Aorta (tissue), 5 donors: ENCODE results near the gene PRPH. TPM values are rescaled to one million over a fixed set of nuclear protein-coding genes. Genes with fewer than 3 reads are reported as not detected.

ENCODE experiments used
- ATAC-seq: fragments of 200-7000 bp; cut with Tn5 transposase; one replicate; pipeline ENCODE4 v1.9.1; 2022; ENCODE audit warnings: moderate library complexity; ENCODE audit not compliant: low FRiP score
- DNase-seq, 2 donors: peaks; one replicate each; pipeline ENCODE4 v3.0.0-alpha.2; 2020
- H3K27ac ChIP-seq, 2 donors: one replicate each; pipeline ENCODE4 v1.5.1; 2013; ENCODE audit warnings: low read length in 2 of 2, mild to moderate bottlenecking in 2 of 2, moderate library complexity in 2 of 2, control low read depth in 1 of 2, inconsistent platforms in 1 of 2, low read depth in 1 of 2
- H3K27me3 ChIP-seq, 2 donors: one replicate each; pipeline ENCODE4 v1.6.1; 2013; ENCODE audit warnings: control low read depth in 1 of 2, low read length in 1 of 2, mild to moderate bottlenecking in 1 of 2, moderate library complexity in 1 of 2; ENCODE audit not compliant: insufficient read depth in 2 of 2, control insufficient read depth in 1 of 2
- H3K36me3 ChIP-seq, 2 donors: one replicate each; pipeline ENCODE4 v1.6.1; 2013; ENCODE audit warnings: control low read depth in 1 of 2, low read length in 1 of 2, mild to moderate bottlenecking in 1 of 2; ENCODE audit not compliant: insufficient read depth in 2 of 2, control insufficient read depth in 1 of 2
- H3K4me1 ChIP-seq, 2 donors: one replicate each; pipeline ENCODE4 v1.6.1; 2013; ENCODE audit warnings: low read length in 2 of 2, control low read depth in 1 of 2, mild to moderate bottlenecking in 1 of 2, moderate library complexity in 1 of 2; ENCODE audit not compliant: insufficient read depth in 2 of 2, control insufficient read depth in 1 of 2
- H3K4me3 ChIP-seq, 2 donors: one replicate each; pipeline ENCODE4 v1.5.1; 2013; ENCODE audit warnings: low read length in 2 of 2, control low read depth in 1 of 2, mild to moderate bottlenecking in 1 of 2
- H3K9me3 ChIP-seq: one replicate; pipeline ENCODE4 v1.6.1; 2013; ENCODE audit warnings: mild to moderate bottlenecking, low read length; ENCODE audit not compliant: control insufficient read depth
- WGBS, 2 donors: extraction: QIAGEN DNeasy Blood & Tissue Kit; methylation state at CpG; one replicate each; pipeline ENCODE4 v1.1.7; 2013; 5-methylcytosine and 5-hydroxymethylcytosine counted together
- intact Hi-C, 2 donors: fragments of 100-400 bp; cut with DNase I; formaldehyde crosslinking; loops; one replicate each; pipeline versions ENCODE4 v1.14.2 to v1.15.0; 2022
- polyA plus RNA-seq, 2 donors: library from polyadenylated mRNA; stranded (reverse); fragments of 200-250 nt; gene quantifications; one replicate each; pipeline ENCODE4 v1.2.3, GENCODE V29; 2013
- total RNA-seq, 2 donors: library from RNA; stranded (reverse); fragmentation: NEBNext Ultra II Directional; extraction: Animal tissue kit (Norgen Biotek cat#: 25700); gene quantifications; one replicate each; pipeline ENCODE4 v1.2.1, GENCODE V29; 2021
- donor health status: healthy with polysubstance abuse.
- donor health status: Bipolar disorder and iron deficiency.
- donor health status: DM: no; HTN: no; CAD: no.
- donor health status: DM: no; HTN: no; CAD: no.
- donor health status: DM: yes; HTN: yes; CAD: no.

PRPH gene
- total and polyA plus RNA-seq, 4 donors, result 0.49 to 13.8 (median 5.4) TPM; not detected in 1

DNA sequence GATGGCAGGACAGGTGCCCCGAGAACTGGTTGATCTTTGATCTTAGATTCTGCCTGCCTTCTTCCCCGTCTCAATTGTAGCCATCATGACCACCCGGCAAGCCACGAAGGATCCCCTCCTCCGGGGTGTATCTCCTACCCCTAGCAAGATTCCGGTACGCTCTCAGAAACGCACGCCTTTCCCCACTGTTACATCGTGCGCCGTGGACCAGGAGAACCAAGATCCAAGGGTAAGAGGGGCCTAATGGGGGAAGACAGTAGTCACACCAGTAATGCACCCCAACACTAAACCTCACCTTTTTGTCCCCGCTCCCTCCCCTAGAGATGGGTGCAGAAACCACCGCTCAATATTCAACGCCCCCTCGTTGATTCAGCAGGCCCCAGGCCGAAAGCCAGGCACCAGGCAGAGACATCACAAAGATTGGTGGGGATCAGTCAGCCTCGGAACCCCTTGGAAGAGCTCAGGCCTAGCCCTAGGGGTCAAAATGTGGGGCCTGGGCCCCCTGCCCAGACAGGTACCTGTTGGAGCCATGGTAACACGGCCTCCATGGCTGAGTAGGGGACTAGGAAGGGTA, 28.7 kb downstream of the PRPH start:
- intact Hi-C loops, result no loop called here
- no peaks in the 10 kb centered on the region for H3K36me3 ChIP-seq
- no peak for ATAC-seq
- H3K4me1 ChIP-seq, result no peaks in the 10 kb centered on the region
- peak in 1 of 2 donors; percentile 57 for DNase-seq
- WGBS, 2 donors, result 10% methylated on average over 19 of the region's 19 CpGs
- no peaks in the 10 kb centered on the region for H3K9me3 ChIP-seq
- H3K27ac ChIP-seq, result no peak overlapping the region
- H3K4me3 ChIP-seq, result no peak overlapping the region
- H3K27me3 ChIP-seq, result no peaks in the 10 kb centered on the region

DNA sequence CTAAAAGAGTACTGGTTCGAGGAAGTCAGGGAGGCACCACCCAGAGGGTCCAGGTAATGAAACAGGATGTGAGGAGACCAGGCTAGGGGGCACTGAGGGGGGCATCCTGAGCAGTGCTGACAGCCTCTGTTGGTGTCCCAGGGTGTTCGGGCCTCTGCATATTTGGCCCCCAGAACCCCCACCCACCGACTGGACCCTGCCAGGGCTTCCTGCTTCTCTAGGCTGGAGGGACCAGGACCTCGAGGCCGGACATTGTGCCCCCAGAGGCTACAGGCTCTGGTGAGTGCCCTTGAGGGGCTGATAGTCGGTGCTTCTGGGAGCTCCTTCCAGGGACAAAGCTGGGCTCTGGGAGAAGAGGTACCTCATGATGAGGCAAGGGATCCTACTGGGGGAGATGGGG, 30.7 kb downstream of the PRPH start:
- peak in 1 of 2 donors; percentile 66 for DNase-seq
- H3K27me3 ChIP-seq, result no peaks in the 10 kb centered on the region
- no peak overlapping the region for H3K27ac ChIP-seq
- no peak overlapping the region for H3K4me3 ChIP-seq
- H3K4me1 ChIP-seq, result no peaks in the 10 kb centered on the region
- no peak for ATAC-seq
- H3K36me3 ChIP-seq, result no peaks in the 10 kb centered on the region
- intact Hi-C loops, result no loop called here
- no peaks in the 10 kb centered on the region for H3K9me3 ChIP-seq
- WGBS, 2 donors, result 94 to 97% methylated on average over 6 of the region's 6 CpGs

DNA sequence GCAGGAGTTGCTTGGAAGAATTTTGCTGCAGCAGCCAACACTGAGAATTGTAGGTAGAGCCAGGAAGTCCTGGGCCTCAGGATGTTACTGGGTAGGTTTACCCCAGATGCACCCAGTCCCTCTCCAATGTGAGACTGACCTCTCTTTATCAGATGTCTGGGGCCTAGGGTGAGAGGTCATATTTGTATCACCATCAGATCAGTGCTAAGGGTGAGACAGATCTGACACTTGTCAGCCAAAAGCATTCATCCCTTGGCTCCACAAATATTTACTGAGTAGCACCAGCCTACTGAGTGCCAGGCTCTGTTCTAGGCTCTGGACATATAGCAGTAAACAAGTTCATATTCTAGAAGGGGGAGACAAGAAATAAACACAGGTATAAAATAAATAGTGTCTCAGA, 32.4 kb downstream of the PRPH start:
- Histone ChIP-seq H3K4me1 (no peaks in the 10 kb centered on the region), H3K9me3 (no peaks in the 10 kb centered on the region), H3K27ac (no peak overlapping the region), H3K36me3 (no peaks in the 10 kb centered on the region), H3K4me3 (no peak overlapping the region), H3K27me3 (no peaks in the 10 kb centered on the region)
- intact Hi-C loops, result no loop called here
- DNase-seq, result no peak
- ATAC-seq, result no peak

DNA sequence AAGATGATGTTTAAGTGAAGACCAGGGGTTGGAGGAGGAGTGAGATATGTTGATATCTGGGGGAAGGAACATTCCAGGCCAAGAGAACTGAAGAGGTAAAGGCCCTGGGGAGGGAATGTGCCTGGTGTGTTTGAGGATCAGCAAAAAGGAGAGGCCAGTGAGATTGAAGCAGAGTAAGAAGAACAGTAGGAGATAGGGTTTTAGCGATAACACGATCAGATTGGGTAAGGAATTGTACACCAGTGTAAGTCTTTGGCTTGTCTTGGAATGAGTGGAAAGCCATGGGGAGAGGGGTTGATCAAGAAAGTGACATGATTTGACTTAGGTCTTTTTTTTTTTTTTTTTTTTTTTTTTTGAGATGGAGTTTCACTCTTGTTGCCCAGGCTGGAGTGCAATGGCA, 32.9 kb downstream of the PRPH start:
- Histone ChIP-seq H3K4me3 (no peak overlapping the region), H3K4me1 (no peaks in the 10 kb centered on the region), H3K36me3 (no peaks in the 10 kb centered on the region), H3K9me3 (no peaks in the 10 kb centered on the region), H3K27me3 (no peaks in the 10 kb centered on the region), H3K27ac (no peak overlapping the region)
- DNase-seq (no peak), ATAC-seq (no peak)
- intact Hi-C loops, result no loop called here
- WGBS, 2 donors, result 93 to 94% methylated on average over 2 of the region's 2 CpGs

DNA sequence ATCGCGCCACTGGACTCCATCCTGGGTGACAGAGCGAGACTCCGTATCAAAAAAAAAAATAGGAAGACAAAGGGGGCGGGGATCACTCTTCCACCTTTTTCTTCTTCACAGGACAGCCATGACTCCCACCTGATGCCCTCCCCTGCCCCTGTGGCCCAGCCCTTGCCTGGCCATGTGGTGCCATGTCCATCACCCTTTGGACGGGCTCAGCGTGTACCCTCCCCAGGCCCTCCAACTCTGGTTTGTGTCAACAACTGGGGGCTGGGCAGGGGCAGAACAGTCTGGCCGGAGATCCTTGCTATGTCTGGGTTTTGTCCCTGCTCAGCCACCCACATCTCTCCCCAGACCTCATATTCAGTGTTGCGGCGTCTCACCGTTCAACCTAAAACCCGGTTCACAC, 33.9 kb downstream of the PRPH start:
- Histone ChIP-seq H3K36me3 (no peaks in the 10 kb centered on the region), H3K27ac (no peak overlapping the region), H3K4me3 (no peak overlapping the region), H3K27me3 (no peaks in the 10 kb centered on the region), H3K4me1 (no peaks in the 10 kb centered on the region), H3K9me3 (no peaks in the 10 kb centered on the region)
- 93 to 95% methylated on average over 12 of the region's 12 CpGs for WGBS, 2 donors
- DNase-seq (no peak), ATAC-seq (no peak)
- intact Hi-C loops, result no loop called here

DNA sequence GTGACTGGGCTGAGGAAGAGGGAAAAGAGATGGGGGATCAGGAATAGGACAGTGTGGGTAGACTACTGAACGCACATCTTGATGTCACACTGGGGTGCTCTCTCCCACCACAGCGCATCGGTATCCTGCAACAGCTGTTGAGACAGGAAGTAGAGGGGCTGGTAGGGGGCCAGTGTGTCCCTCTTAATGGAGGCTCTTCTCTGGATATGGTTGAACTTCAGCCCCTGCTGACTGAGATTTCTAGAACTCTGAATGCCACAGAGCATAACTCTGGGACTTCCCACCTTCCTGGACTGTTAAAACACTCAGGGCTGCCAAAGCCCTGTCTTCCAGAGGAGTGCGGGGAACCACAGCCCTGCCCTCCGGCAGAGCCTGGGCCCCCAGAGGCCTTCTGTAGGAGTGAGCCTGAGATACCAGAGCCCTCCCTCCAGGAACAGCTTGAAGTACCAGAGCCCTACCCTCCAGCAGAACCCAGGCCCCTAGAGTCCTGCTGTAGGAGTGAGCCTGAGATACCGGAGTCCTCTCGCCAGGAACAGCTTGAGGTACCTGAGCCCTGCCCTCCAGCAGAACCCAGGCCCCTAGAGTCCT, 35.2 kb downstream of the PRPH start:
- Histone ChIP-seq H3K27ac (no peak overlapping the region), H3K36me3 (no peaks in the 10 kb centered on the region), H3K4me3 (no peak overlapping the region), H3K27me3 (no peaks in the 10 kb centered on the region), H3K4me1 (no peaks in the 10 kb centered on the region), H3K9me3 (no peaks in the 10 kb centered on the region)
- intact Hi-C loops, result loop anchor here in 1 of 2 donors (5.0 kb wide), 1 partner anchor 43 kb away; no protein-coding TSS in a partner anchor
- DNase-seq, result no peak
- no peak for ATAC-seq
- WGBS, 2 donors, result 94 to 95% methylated on average over 7 of the region's 7 CpGs

DNA sequence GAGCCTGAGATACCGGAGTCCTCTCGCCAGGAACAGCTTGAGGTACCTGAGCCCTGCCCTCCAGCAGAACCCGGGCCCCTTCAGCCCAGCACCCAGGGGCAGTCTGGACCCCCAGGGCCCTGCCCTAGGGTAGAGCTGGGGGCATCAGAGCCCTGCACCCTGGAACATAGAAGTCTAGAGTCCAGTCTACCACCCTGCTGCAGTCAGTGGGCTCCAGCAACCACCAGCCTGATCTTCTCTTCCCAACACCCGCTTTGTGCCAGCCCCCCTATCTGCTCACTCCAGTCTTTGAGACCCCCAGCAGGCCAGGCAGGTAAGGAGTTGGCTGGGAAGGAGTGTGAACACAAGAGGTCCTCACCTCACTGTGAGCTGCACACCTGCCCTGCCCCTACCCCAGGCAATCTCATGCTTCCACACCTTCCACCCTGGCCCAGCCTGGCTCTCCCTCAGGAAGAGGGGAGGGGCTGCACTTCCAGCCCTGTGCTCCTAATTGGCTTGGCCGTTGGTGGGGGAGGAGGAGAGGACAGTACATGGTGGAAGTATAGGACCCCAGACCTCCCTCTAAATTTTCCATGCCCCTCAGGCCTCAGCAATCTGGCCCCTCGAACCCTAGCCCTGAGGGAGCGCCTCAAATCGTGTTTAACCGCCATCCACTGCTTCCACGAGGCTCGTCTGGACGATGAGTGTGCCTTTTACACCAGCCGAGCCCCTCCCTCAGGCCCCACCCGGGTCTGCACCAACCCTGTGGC, 35.9 kb downstream of the PRPH start:
- no peaks in the 10 kb centered on the region for H3K27me3 ChIP-seq
- H3K27ac ChIP-seq, result no peak overlapping the region
- no peaks in the 10 kb centered on the region for H3K36me3 ChIP-seq
- 76 to 83% methylated on average over 14 of the region's 14 CpGs for WGBS, 2 donors
- DNase-seq (no peak), ATAC-seq (no peak)
- no peak overlapping the region for H3K4me3 ChIP-seq
- no peaks in the 10 kb centered on the region for H3K4me1 ChIP-seq
- intact Hi-C loops, result loop anchor here in 1 of 2 donors (5.0 kb wide), 1 partner anchor 44 kb away; no protein-coding TSS in a partner anchor
- H3K9me3 ChIP-seq, result no peaks in the 10 kb centered on the region

DNA sequence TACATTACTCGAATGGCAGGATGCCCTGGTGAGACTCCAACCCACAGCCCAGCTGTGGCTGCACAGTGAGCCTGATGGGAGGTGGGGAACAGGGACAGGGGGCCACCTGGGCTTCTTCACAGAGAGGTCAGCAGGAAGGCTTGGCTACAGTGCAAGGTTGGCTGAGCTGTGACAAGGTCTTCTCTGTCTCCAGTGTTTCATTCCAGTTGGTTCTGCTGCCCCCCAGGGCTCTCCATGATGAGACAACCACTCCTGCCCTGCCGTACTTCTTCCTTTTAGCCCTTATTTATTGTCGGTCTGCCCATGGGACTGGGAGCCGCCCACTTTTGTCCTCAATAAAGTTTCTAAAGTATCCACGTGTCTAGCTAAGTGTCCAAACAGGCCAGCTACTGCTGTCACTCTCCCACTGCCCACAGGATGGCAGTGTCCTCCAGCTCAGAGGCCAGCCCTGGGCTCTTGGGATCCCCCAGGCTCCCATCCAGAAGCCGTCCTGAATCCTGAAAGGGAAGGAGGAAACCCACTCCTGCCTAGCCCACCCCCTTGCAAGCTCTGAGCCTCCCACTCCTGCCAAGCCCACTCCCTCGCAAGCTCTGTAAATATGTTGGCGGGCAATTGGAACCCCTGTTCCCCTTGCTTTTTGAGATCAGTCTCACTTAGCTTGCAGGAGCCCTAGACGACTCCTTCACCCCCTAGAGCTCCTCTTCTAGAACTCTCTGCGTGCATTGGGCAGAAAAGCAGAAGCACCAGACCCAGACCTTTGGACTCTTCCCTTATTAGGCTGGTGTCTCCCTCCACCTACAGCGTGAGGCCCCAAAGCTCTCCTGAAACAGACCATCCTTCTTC, 36.7 kb downstream of the PRPH start:
- intact Hi-C loops, result loop anchor here in 1 of 2 donors (5.0 kb wide), 1 partner anchor 44 kb away; no protein-coding TSS in a partner anchor
- Histone ChIP-seq H3K9me3 (no peaks in the 10 kb centered on the region), H3K27me3 (no peaks in the 10 kb centered on the region)

More for the DNA sequence above, 36.7 kb downstream of the PRPH start:
- Histone ChIP-seq H3K36me3 (no peaks in the 10 kb centered on the region), H3K27ac (no peak overlapping the region), H3K4me1 (no peaks in the 10 kb centered on the region), H3K4me3 (no peak overlapping the region)
- ATAC-seq (peak; percentile 84), DNase-seq (peak in 1 of 2 donors; percentile 87)
- WGBS, 2 donors, result 48% methylated on average over 11 of the region's 11 CpGs
